ENCODE results near the gene B9D2.

Gene B9D2

GRCh38 chr19:41307954-41308449 is 55.9 kb downstream of the B9D2 start:
- DNase-seq = no peak

GRCh38 chr19:41307090-41307875 is 56.7 kb downstream of the B9D2 start:
- DNase-seq = no peak

- no peak for DNase-seq
These were observed 57.8 kb downstream of the B9D2 start for GRCh38 chr19:41305927-41306793.

- DNase-seq = no peak
These were observed 59.1 kb downstream of the B9D2 start for GRCh38 chr19:41304706-41305483.

Data from EL (cell line).